Stomach (tissue), 4 donors: Measurements from ENCODE around the gene RAB31.

Experiments used
- EP300 ChIP-seq: sonication (generic); formaldehyde crosslinking; IDR thresholded peaks from one replicate; pipeline ENCODE4 v1.6.1; 2017; ENCODE audit warnings: antibody characterized with exemption
- POLR2A ChIP-seq, 4 donors: fragments of 450-650 bp; IDR thresholded peaks; one replicate each; pipeline ENCODE4 v1.6.1; 2016; ENCODE audit warnings: antibody characterized with exemption in 4 of 4, control low read depth in 2 of 4, mild to moderate bottlenecking in 1 of 4, moderate library complexity in 1 of 4
- POLR2AphosphoS5 ChIP-seq, 3 donors: sonication (generic); formaldehyde crosslinking; IDR thresholded peaks; one replicate each; pipeline ENCODE4 v1.6.1; 2016; ENCODE audit warnings: antibody characterized with exemption in 3 of 3
- TF ChIP-seq, protein P1 (sequence below), 7 experiments: fragments of 450-650 bp in 4 of 7; fragments of 200-600 bp in 3 of 7; sonication (generic) in 3 of 7; IDR thresholded peaks; one replicate each; pipeline ENCODE4 v1.5.1; 2016 to 2019; ENCODE audit warnings: antibody characterized with exemption in 7 of 7, control low read depth in 2 of 7, mild to moderate bottlenecking in 1 of 7

DNA sequence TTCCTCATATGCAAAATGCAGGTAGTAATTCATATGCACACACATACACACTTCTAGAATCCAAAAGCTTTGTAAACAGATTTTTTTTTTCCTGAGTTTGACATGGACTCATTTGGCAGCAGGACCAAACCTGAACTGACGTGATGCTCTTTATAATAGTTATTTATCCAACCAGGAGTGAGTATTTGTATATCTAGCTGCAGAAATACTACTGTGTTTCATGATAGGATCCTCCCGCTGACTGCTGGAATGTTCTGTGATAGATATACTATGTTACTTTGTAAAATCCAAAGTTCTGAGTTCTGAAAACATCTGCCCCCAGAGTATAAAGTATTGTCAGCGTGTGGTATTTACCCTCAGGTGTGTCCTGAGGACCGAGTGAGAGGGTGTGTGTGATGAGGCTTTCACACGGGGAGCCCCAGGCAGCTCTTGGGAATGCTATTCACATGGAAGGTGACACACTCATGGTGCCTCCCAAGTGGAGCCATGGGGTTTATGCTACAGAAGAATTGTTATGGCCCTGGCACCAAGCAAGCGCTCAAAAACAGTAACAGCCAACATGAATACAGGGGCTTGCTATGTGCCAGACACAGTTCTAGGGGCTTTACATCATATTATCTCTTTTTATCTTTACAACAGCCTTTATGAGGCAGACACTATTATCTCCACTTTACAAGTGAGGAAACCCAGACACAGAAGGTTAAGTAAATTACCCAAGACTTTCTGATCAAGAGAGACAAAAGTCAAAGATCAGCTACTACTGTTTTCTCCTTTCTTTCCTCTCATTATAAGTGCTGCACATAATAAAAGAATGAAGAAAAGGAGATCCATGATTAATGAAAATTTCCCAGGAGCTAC, 161.0 kb downstream of the RAB31 start:
- TF ChIP-seq, protein P1, sequence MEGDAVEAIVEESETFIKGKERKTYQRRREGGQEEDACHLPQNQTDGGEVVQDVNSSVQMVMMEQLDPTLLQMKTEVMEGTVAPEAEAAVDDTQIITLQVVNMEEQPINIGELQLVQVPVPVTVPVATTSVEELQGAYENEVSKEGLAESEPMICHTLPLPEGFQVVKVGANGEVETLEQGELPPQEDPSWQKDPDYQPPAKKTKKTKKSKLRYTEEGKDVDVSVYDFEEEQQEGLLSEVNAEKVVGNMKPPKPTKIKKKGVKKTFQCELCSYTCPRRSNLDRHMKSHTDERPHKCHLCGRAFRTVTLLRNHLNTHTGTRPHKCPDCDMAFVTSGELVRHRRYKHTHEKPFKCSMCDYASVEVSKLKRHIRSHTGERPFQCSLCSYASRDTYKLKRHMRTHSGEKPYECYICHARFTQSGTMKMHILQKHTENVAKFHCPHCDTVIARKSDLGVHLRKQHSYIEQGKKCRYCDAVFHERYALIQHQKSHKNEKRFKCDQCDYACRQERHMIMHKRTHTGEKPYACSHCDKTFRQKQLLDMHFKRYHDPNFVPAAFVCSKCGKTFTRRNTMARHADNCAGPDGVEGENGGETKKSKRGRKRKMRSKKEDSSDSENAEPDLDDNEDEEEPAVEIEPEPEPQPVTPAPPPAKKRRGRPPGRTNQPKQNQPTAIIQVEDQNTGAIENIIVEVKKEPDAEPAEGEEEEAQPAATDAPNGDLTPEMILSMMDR (IDR thresholded peaks at IDR 0.05), result no peak
- no peak for TF ChIP-seq POLR2A (IDR thresholded peaks at IDR 0.05)
- no peak for TF ChIP-seq EP300
- TF ChIP-seq POLR2AphosphoS5 (IDR thresholded peaks at IDR 0.05), result no peak
